NB4 (cell line): ENCODE results near the gene TCF12.

ENCODE experiments used
- POLR2A ChIP-seq: IDR thresholded peaks from 2 replicates; pipeline ENCODE4 v1.6.1; 2011; ENCODE audit warnings: mild to moderate bottlenecking; ENCODE audit not compliant: insufficient read length; ENCODE audit errors: extremely low read depth
- TF ChIP-seq, protein P1 (sequence below): IDR thresholded peaks from one replicate; pipeline ENCODE4 v1.5.1; 2012; ENCODE audit warnings: low read depth, low read length
- TF ChIP-seq, protein P2 (sequence below): IDR thresholded peaks from 2 replicates; pipeline ENCODE4 v1.6.1; 2011; ENCODE audit warnings: low read depth, low read length

DNA sequence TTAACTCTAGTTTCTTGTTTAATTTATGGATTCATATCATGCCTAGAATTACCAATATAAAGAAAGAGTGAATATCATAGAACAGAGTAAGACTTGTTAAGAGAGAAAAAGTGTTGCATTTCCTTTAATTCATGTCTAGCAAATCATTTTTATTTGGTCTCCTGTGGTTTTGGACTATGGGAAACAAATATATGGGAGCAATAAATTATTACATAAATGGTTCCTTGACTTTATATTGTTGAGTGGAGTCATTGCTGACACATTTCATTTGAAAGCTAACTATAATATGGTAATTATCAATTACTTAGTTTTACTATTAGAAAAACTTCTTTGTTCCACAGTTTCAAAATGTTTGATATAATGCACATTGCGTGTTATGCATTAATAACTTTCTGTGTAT is 313.1 kb downstream of the TCF12 start:
- TF ChIP-seq POLR2A: no peak
- TF ChIP-seq, protein P1, sequence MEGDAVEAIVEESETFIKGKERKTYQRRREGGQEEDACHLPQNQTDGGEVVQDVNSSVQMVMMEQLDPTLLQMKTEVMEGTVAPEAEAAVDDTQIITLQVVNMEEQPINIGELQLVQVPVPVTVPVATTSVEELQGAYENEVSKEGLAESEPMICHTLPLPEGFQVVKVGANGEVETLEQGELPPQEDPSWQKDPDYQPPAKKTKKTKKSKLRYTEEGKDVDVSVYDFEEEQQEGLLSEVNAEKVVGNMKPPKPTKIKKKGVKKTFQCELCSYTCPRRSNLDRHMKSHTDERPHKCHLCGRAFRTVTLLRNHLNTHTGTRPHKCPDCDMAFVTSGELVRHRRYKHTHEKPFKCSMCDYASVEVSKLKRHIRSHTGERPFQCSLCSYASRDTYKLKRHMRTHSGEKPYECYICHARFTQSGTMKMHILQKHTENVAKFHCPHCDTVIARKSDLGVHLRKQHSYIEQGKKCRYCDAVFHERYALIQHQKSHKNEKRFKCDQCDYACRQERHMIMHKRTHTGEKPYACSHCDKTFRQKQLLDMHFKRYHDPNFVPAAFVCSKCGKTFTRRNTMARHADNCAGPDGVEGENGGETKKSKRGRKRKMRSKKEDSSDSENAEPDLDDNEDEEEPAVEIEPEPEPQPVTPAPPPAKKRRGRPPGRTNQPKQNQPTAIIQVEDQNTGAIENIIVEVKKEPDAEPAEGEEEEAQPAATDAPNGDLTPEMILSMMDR: no peak
- TF ChIP-seq, protein P2, sequence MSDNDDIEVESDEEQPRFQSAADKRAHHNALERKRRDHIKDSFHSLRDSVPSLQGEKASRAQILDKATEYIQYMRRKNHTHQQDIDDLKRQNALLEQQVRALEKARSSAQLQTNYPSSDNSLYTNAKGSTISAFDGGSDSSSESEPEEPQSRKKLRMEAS: no peak
